Measurements from ENCODE around the gene DCANP1. TPM values are rescaled to one million over a fixed set of nuclear protein-coding genes. Genes with fewer than 3 reads are reported as not detected.

The DCANP1 gene
- total and polyA plus RNA-seq, 10 of the 15 experiments (the other 5 are each of a cell fraction or from before 2014, with no cell fraction given) = 0.01 TPM; not detected in 9

DNA sequence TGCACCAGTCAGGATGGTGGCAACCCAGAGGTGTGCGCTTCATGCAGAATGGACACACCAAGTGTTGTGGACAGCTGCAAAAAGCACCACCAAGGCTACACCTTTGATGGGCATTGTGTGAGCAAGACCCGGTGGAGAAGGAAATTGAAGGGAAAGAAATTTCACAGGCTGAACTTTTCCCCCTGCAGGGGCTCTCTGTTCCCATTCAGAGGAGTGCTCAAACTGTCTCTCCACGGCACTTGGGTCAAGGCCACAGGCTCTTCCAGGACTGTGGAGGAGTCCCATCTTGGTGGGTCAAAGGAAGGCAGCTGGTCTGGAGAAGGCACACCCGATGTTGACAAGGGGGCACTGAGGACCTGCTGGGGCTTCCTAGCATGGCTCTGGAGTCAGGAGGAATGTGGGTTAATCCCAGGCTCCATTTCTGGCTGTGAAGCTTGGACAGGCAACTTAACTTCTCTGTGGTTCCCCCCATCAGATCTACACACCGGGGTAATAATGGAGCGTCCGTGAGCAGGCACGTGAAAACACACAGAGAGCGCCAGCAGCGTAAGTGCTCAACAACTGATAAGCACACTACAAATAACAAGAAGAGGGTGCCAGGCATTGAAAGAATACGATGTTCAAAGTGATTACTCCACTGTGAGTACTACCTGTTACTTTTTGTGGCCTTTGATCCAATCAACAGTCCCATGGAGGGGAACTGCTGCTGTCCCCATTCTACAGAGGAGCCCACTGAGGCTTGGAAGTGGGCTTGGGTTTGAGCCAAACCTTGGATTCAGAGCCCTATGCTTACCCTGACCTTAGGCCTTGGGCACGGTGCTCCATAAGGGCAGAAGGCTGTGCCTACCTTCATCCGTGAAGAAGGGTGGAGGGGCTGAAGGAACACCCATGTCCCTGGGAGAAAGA, 39.2 kb upstream of the DCANP1 start:
- H3K4me2 ChIP-seq (ENCODE audit: control insufficient read depth, insufficient read depth) = no peak overlapping the region
- H3K79me2 ChIP-seq (ENCODE audit: control insufficient read depth, insufficient read depth, low read length) = no peaks in the 10 kb centered on the region
- RAD21 ChIA-PET (ENCODE audit: unreplicated experiment) = no interaction called here
- no peak for FAIRE-seq
- no peak overlapping the region for H2AFZ ChIP-seq (ENCODE audit: control insufficient read depth, low read depth, low read length)
- POLR2A ChIA-PET = no interaction called here
- TF ChIP-seq CEBPB (IDR thresholded peaks at IDR 0.05; ENCODE audit: borderline replicate concordance in 1 of 2, low read depth in 2 of 2, low read length in 2 of 2) (no peak), PAX5 (IDR thresholded peaks at IDR 0.05; ENCODE audit: borderline replicate concordance, low read depth, low read length) (no peak), POLR2A (IDR thresholded peaks at IDR 0.05; ENCODE audit: low read depth, low read length) (no peak), BMI1 (IDR thresholded peaks at IDR 0.05; ENCODE audit: borderline replicate concordance) (no peak), MTA3 (IDR thresholded peaks at IDR 0.05; ENCODE audit: borderline replicate concordance, low read length) (no peak)
- TF ChIP-seq, protein P1, sequence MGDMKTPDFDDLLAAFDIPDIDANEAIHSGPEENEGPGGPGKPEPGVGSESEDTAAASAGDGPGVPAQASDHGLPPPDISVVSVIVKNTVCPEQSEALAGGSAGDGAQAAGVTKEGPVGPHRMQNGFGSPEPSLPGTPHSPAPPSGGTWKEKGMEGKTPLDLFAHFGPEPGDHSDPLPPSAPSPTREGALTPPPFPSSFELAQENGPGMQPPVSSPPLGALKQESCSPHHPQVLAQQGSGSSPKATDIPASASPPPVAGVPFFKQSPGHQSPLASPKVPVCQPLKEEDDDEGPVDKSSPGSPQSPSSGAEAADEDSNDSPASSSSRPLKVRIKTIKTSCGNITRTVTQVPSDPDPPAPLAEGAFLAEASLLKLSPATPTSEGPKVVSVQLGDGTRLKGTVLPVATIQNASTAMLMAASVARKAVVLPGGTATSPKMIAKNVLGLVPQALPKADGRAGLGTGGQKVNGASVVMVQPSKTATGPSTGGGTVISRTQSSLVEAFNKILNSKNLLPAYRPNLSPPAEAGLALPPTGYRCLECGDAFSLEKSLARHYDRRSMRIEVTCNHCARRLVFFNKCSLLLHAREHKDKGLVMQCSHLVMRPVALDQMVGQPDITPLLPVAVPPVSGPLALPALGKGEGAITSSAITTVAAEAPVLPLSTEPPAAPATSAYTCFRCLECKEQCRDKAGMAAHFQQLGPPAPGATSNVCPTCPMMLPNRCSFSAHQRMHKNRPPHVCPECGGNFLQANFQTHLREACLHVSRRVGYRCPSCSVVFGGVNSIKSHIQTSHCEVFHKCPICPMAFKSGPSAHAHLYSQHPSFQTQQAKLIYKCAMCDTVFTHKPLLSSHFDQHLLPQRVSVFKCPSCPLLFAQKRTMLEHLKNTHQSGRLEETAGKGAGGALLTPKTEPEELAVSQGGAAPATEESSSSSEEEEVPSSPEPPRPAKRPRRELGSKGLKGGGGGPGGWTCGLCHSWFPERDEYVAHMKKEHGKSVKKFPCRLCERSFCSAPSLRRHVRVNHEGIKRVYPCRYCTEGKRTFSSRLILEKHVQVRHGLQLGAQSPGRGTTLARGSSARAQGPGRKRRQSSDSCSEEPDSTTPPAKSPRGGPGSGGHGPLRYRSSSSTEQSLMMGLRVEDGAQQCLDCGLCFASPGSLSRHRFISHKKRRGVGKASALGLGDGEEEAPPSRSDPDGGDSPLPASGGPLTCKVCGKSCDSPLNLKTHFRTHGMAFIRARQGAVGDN (IDR thresholded peaks at IDR 0.05) = no peak
- DNase-seq (ENCODE audit: low read depth, low spot score) = no peak
- H3K4me1 ChIP-seq (ENCODE audit: control insufficient read depth, insufficient read depth, low read length) = no peaks in the 10 kb centered on the region
- in situ Hi-C loops (cut with MboI) (no loop called here), intact Hi-C loops (cut with micrococcal nuclease; ENCODE audit: unreplicated experiment) (no loop called here)
- no peak overlapping the region for H3K9ac ChIP-seq (ENCODE audit: control insufficient read depth, insufficient read depth, low read length)
- CTCF ChIA-PET = interaction anchor here (1.1 to 1.9 kb wide), 2 partner anchors 24 to 65 kb away, joined by 4 read pairs; no protein-coding TSS in a partner anchor
- H4K20me1 ChIP-seq (ENCODE audit: control insufficient read depth, insufficient read depth) = no peaks in the 10 kb centered on the region; the same call in 1 of the 2 replicates
- SMC1A ChIA-PET (ENCODE audit: uncharacterized antibody, unreplicated experiment) = no interaction called here
- no peaks in the 10 kb centered on the region for H3K36me3 ChIP-seq (ENCODE audit: control insufficient read depth in 2 of 2, insufficient read depth in 2 of 2, low read length in 1 of 2)
- 34% methylated on average over 13 of the region's 13 CpGs for WGBS (ENCODE audit: insufficient coverage, insufficient replicate concordance, low lambda C conversion rate, missing lambda C conversion rate)
- peaks cover 6 to 17% of the 10 kb centered on the region in 2 experiments; a peak in 3 of 4 replicates for H3K27me3 ChIP-seq (replicated peaks in 1 of 2; ENCODE audit: control insufficient read depth in 2 of 2, insufficient read depth in 2 of 2, low read length in 1 of 2)
- no peak overlapping the region for H3K4me3 ChIP-seq
- no peak for ATAC-seq
- BruUV-seq (replicated peaks) = no TSS peak
- no peak overlapping the region for H3K27ac ChIP-seq (ENCODE audit: control insufficient read depth, insufficient read depth)
- H3K9me3 ChIP-seq (replicated peaks; ENCODE audit: control insufficient read depth, insufficient read depth, low read length) = no peaks in the 10 kb centered on the region

All from GM12878 (cell line).